ENCODE data around the gene GRIN2A.

DNA sequence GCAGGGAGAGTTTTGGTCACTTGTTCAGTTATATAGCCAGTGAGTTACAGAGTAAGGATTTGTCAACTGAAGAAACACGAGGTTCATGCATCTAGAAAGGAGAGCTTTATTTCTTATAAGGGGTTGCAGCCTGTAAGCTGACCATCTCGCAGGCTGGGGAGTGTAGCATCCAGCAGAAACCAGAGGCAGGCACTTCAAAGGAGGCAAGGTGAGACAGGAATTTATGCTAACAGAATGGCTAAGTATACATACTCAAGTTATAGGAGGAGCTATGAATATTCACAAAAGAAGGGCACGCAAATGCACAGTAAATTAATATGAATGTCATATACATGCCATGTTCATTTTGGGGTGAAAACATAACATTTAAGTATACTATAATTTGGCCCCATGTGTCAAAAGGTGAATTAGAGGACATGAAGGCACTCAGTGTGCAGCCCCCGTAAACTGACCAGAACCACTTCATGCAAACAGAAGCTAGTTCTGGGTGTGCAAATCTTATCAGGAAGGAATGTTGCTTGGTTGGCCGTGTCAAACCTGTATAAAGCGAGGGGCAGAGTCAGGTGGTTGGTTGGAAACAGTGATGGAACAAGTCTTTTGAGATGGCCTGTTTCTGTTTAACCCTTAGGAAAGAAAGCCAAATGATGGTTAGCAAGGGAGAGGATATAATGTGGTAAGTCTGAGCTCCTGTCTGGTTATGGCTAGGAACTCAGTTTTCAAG, 97.0 kb downstream of the GRIN2A start:
- TF ChIP-seq, protein P1, sequence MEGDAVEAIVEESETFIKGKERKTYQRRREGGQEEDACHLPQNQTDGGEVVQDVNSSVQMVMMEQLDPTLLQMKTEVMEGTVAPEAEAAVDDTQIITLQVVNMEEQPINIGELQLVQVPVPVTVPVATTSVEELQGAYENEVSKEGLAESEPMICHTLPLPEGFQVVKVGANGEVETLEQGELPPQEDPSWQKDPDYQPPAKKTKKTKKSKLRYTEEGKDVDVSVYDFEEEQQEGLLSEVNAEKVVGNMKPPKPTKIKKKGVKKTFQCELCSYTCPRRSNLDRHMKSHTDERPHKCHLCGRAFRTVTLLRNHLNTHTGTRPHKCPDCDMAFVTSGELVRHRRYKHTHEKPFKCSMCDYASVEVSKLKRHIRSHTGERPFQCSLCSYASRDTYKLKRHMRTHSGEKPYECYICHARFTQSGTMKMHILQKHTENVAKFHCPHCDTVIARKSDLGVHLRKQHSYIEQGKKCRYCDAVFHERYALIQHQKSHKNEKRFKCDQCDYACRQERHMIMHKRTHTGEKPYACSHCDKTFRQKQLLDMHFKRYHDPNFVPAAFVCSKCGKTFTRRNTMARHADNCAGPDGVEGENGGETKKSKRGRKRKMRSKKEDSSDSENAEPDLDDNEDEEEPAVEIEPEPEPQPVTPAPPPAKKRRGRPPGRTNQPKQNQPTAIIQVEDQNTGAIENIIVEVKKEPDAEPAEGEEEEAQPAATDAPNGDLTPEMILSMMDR (IDR thresholded peaks at IDR 0.05; ENCODE audit: poor library complexity, severe bottlenecking): no peak
- TF ChIP-seq EP300 (conservative IDR thresholded peaks at IDR 0.05; ENCODE audit: poor library complexity, severe bottlenecking): no peak
- TF ChIP-seq, protein P2, sequence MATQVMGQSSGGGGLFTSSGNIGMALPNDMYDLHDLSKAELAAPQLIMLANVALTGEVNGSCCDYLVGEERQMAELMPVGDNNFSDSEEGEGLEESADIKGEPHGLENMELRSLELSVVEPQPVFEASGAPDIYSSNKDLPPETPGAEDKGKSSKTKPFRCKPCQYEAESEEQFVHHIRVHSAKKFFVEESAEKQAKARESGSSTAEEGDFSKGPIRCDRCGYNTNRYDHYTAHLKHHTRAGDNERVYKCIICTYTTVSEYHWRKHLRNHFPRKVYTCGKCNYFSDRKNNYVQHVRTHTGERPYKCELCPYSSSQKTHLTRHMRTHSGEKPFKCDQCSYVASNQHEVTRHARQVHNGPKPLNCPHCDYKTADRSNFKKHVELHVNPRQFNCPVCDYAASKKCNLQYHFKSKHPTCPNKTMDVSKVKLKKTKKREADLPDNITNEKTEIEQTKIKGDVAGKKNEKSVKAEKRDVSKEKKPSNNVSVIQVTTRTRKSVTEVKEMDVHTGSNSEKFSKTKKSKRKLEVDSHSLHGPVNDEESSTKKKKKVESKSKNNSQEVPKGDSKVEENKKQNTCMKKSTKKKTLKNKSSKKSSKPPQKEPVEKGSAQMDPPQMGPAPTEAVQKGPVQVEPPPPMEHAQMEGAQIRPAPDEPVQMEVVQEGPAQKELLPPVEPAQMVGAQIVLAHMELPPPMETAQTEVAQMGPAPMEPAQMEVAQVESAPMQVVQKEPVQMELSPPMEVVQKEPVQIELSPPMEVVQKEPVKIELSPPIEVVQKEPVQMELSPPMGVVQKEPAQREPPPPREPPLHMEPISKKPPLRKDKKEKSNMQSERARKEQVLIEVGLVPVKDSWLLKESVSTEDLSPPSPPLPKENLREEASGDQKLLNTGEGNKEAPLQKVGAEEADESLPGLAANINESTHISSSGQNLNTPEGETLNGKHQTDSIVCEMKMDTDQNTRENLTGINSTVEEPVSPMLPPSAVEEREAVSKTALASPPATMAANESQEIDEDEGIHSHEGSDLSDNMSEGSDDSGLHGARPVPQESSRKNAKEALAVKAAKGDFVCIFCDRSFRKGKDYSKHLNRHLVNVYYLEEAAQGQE (IDR thresholded peaks at IDR 0.05; ENCODE audit: borderline replicate concordance): no peak
- no peak for TF ChIP-seq RAD21 (conservative IDR thresholded peaks at IDR 0.05)
- no peak for TF ChIP-seq EZH2 (IDR thresholded peaks at IDR 0.05; ENCODE audit: borderline replicate concordance, insufficient read depth, low read length, poor library complexity, severe bottlenecking)
- no peak for TF ChIP-seq TAF1 (IDR thresholded peaks at IDR 0.05; ENCODE audit: low read depth)
